Ishikawa (cell line): ENCODE results near the gene SUSD2.

Source experiments
- CEBPB ChIP-seq: IDR thresholded peaks from 2 replicates; pipeline ENCODE4 v1.6.1; 2012
- CREB1 ChIP-seq: IDR thresholded peaks from 2 replicates; pipeline ENCODE4 v1.6.1; 2012; ENCODE audit warnings: low read depth
- EGR1 ChIP-seq: IDR thresholded peaks from 2 replicates; pipeline ENCODE4 v1.6.1; 2012
- EP300 ChIP-seq: IDR thresholded peaks from 2 replicates; pipeline ENCODE4 v1.6.1; 2012; ENCODE audit warnings: borderline replicate concordance
- FOXM1 ChIP-seq: IDR thresholded peaks from 2 replicates; pipeline ENCODE4 v1.6.1; 2012; ENCODE audit warnings: low read depth, borderline replicate concordance
- NFIC ChIP-seq: IDR thresholded peaks from 2 replicates; pipeline ENCODE4 v1.6.1; 2012
- RAD21 ChIP-seq: IDR thresholded peaks from 2 replicates; pipeline ENCODE4 v1.6.1; 2012; ENCODE audit warnings: low read depth
- REST ChIP-seq: IDR thresholded peaks from 2 replicates; pipeline ENCODE4 v1.6.1; 2012; ENCODE audit warnings: low read depth, mild to moderate bottlenecking
- TAF1 ChIP-seq: IDR thresholded peaks from 2 replicates; pipeline ENCODE4 v1.6.1; 2012; ENCODE audit warnings: low read depth, mild to moderate bottlenecking
- TEAD4 ChIP-seq: IDR thresholded peaks from 2 replicates; pipeline ENCODE4 v1.6.1; 2012
- YY1 ChIP-seq: IDR thresholded peaks from 2 replicates; pipeline ENCODE4 v1.6.1; 2012; ENCODE audit warnings: low read depth
- ZBTB7A ChIP-seq: IDR thresholded peaks from 2 replicates; pipeline ENCODE4 v1.6.1; 2012; ENCODE audit warnings: low read depth
- TF ChIP-seq, protein P1 (sequence below): IDR thresholded peaks from 2 replicates; pipeline ENCODE4 v1.6.1; 2012

- no peak for TF ChIP-seq FOXM1
- TF ChIP-seq REST: no peak
- no peak for TF ChIP-seq EP300
- no peak for TF ChIP-seq CREB1
- TF ChIP-seq CEBPB: no peak
- TF ChIP-seq, protein P1, sequence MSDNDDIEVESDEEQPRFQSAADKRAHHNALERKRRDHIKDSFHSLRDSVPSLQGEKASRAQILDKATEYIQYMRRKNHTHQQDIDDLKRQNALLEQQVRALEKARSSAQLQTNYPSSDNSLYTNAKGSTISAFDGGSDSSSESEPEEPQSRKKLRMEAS: no peak
- TF ChIP-seq NFIC: no peak
- TF ChIP-seq TEAD4: no peak
- no peak for TF ChIP-seq TAF1
- TF ChIP-seq RAD21: no peak
- TF ChIP-seq EGR1: no peak
- no peak for TF ChIP-seq ZBTB7A
- no peak for TF ChIP-seq YY1
These were observed 47.0 kb upstream of the SUSD2 start for GRCh38 chr22:24134090-24134846.
